NB4 (cell line): ENCODE measurements around the gene MARK2.

Experiments used
- CTCF ChIP-seq: IDR thresholded peaks from one replicate; pipeline ENCODE4 v1.5.1; 2012; ENCODE audit warnings: low read depth, low read length
- MAX ChIP-seq: IDR thresholded peaks from 2 replicates; pipeline ENCODE4 v1.6.1; 2011; ENCODE audit warnings: low read depth, low read length
- POLR2A ChIP-seq: IDR thresholded peaks from 2 replicates; pipeline ENCODE4 v1.6.1; 2011; ENCODE audit warnings: mild to moderate bottlenecking; ENCODE audit not compliant: insufficient read length; ENCODE audit errors: extremely low read depth

GRCh38 chr11:63802637-63803414 lies 36.1 kb upstream of the MARK2 start:
- TF ChIP-seq POLR2A: no peak
- TF ChIP-seq CTCF: no peak
- TF ChIP-seq MAX: peak; percentile 87
